CD4-positive, alpha-beta memory T cell (primary cell): ENCODE data around the gene FADS3. TPM values are rescaled to one million over a fixed set of nuclear protein-coding genes. Genes with fewer than 3 reads are reported as not detected.

Source experiments
- CTCF ChIA-PET: fragments of 350-600 bp; sonication (Branson Sonifier 250); formaldehyde crosslinking; loops from one replicate; lab custom pipeline; 2021; ENCODE audit warnings: inconsistent platforms; ENCODE audit not compliant: partially characterized antibody; lab: Charles Lee
- POLR2A ChIA-PET: fragments of 350-600 bp; sonication (Branson Sonifier 250); formaldehyde crosslinking; loops from one replicate; lab custom pipeline; 2021; ENCODE audit not compliant: partially characterized antibody; lab: Charles Lee
- DNase-seq, 5 donors: peaks; one replicate each; pipeline versions ENCODE4 v3.0.0 to v3.0.0-alpha.2; 2020 to 2022; ENCODE audit warnings: mixed read lengths in 1 of 5
- H3K27ac ChIP-seq: one replicate; pipeline ENCODE4 v1.7.0; 2013; ENCODE audit warnings: low read depth, low read length
- H3K27me3 ChIP-seq: 2 replicates; pipeline ENCODE4 v1.7.0; 2013; ENCODE audit warnings: mild to moderate bottlenecking, low read length, moderate library complexity; ENCODE audit not compliant: insufficient read depth
- H3K36me3 ChIP-seq: 2 replicates; pipeline ENCODE4 v1.7.0; 2013; ENCODE audit warnings: mild to moderate bottlenecking, low read length, moderate library complexity; ENCODE audit not compliant: insufficient read depth
- H3K4me1 ChIP-seq: 2 replicates; pipeline ENCODE4 v1.7.0; 2013; ENCODE audit warnings: mild to moderate bottlenecking, low read length, moderate library complexity; ENCODE audit not compliant: insufficient read depth
- H3K4me3 ChIP-seq, 2 donors: one replicate each; pipeline ENCODE4 v1.7.0; 2013; ENCODE audit warnings: low read length in 2 of 2, mild to moderate bottlenecking in 1 of 2
- H3K9me3 ChIP-seq, 2 donors: one replicate each; pipeline ENCODE4 v1.7.0; 2013; ENCODE audit warnings: low read length in 2 of 2, control low read depth in 1 of 2; ENCODE audit not compliant: control insufficient read depth in 1 of 2
- H3K27ac Mint-ChIP-seq, 7 donors: one replicate each; pipeline ENCODE4 v1.8.0; 2020 to 2021; ENCODE audit warnings: mixed read lengths in 7 of 7, mild to moderate bottlenecking in 6 of 7, inconsistent platforms in 3 of 7, moderate library complexity in 3 of 7
- H3K27me3 Mint-ChIP-seq, 2 donors: one replicate each; pipeline ENCODE4 v1.8.0; 2020 to 2021; ENCODE audit warnings: mixed read lengths in 2 of 2
- H3K36me3 Mint-ChIP-seq, 2 donors: one replicate each; pipeline ENCODE4 v1.8.0; 2020 to 2021; ENCODE audit warnings: mixed read lengths in 2 of 2, inconsistent platforms in 1 of 2, mild to moderate bottlenecking in 1 of 2
- H3K4me1 Mint-ChIP-seq, 4 donors: one replicate each; pipeline ENCODE4 v1.8.0; 2020 to 2021; ENCODE audit warnings: mixed read lengths in 4 of 4, mild to moderate bottlenecking in 1 of 4
- H3K4me3 Mint-ChIP-seq, 8 donors: one replicate each; pipeline ENCODE4 v1.8.0; 2020 to 2021; ENCODE audit warnings: mixed read lengths in 8 of 8, mild to moderate bottlenecking in 7 of 8, moderate library complexity in 6 of 8, inconsistent platforms in 3 of 8
- H3K9me3 Mint-ChIP-seq, 8 donors: one replicate each; pipeline ENCODE4 v1.8.0; 2020 to 2021; ENCODE audit warnings: mixed read lengths in 8 of 8, mild to moderate bottlenecking in 5 of 8, inconsistent platforms in 3 of 8, moderate library complexity in 1 of 8
- intact Hi-C: fragments of 100-400 bp; cut with micrococcal nuclease; formaldehyde crosslinking; loops from one replicate; pipeline ENCODE4 v1.15.1; 2023
- polyA plus RNA-seq, 2 donors: library from polyadenylated mRNA; unstranded; fragments of 300-500 nt; fragmentation: Illumina TruSeq; gene quantifications; one replicate each; pipeline ENCODE4 v1.2.3, GENCODE V29; 2021
- total RNA-seq, 2 experiments: library from RNA; stranded (reverse); gene quantifications; one replicate each; pipeline ENCODE4 v1.2.3, GENCODE V29; 2021

Gene FADS3
- total RNA-seq (1 to 10 TPM; 5.9 to 7.8 TPM), polyA plus RNA-seq (1 to 10 TPM; 2.9 to 3.0 TPM)

GRCh38 chr11:61891331-61892084 is at the start of gene FADS3:
Gene FADS3 (minus strand): TSS chr11:61891545. CDS start chr11:61891381, 164 bp downstream.
- no peaks in the 10 kb centered on the region for H3K27me3 ChIP-seq
- no peaks in the 10 kb centered on the region for H3K36me3 Mint-ChIP-seq
- no peaks in the 10 kb centered on the region for H3K27me3 Mint-ChIP-seq
- peaks cover 2 to 14% (median 6%) of the 10 kb centered on the region in 4 donors for H3K4me1 Mint-ChIP-seq
- peak within 1 kb of the TSS; percentile 49 to 92 (median 82) for H3K27ac Mint-ChIP-seq
- peaks cover 11% of the 10 kb centered on the region for H3K4me1 ChIP-seq
- peak within 1 kb of the TSS; percentile 29 to 45 for H3K4me3 ChIP-seq
- no peaks in the 10 kb centered on the region for H3K36me3 ChIP-seq
- H3K27ac ChIP-seq = peak within 1 kb of the TSS; percentile 69
- CTCF ChIA-PET = interaction anchor here (1.1 to 3.6 kb wide), 5 partner anchors 21 to 218 kb away, joined by 3 to 27 read pairs (median 5); partner anchors contain the start of gene FTH1
- intact Hi-C loops = loop anchor here (5.0 kb wide), 1 partner anchor 74 kb away; the partner anchor contains the start of gene FADS1
- DNase-seq = peak; percentile 56 to 78 (median 62)
- no peaks in the 10 kb centered on the region for H3K9me3 ChIP-seq
- peak within 1 kb of the TSS; percentile 81 to 91 (median 86) for H3K4me3 Mint-ChIP-seq
- peaks cover 0 to 2% (median 0%) of the 10 kb centered on the region in 8 donors for H3K9me3 Mint-ChIP-seq
- POLR2A ChIA-PET = interaction anchor here (0.8 to 1.5 kb wide), 3 partner anchors 8 to 94 kb away, joined by 3 to 5 read pairs (median 3); partner anchors contain the start of gene FADS1

- H3K27me3 Mint-ChIP-seq = peaks cover 4 to 7% of the 10 kb centered on the region in 2 donors
- intact Hi-C loops = no loop called here
- ChIA-PET POLR2A (no interaction called here), CTCF (no interaction called here)
- DNase-seq = no peak
- Histone ChIP-seq H3K4me1 (no peaks in the 10 kb centered on the region), H3K27me3 (no peaks in the 10 kb centered on the region), H3K9me3 (peaks cover 0 to 4% of the 10 kb centered on the region in 2 donors), H3K27ac (no peak overlapping the region), H3K36me3 (no peaks in the 10 kb centered on the region), H3K4me3 (no peak overlapping the region)
- H3K4me1 Mint-ChIP-seq = no peaks in the 10 kb centered on the region
- no peak overlapping the region for H3K27ac Mint-ChIP-seq
- H3K9me3 Mint-ChIP-seq = peaks cover 0 to 21% (median 13%) of the 10 kb centered on the region in 8 donors
- no peak overlapping the region for H3K4me3 Mint-ChIP-seq
- H3K36me3 Mint-ChIP-seq = peaks cover 0 to 4% of the 10 kb centered on the region in 2 donors
These were observed 49.1 kb upstream of the FADS3 start for GRCh38 chr11:61940466-61940865.

- Mint-ChIP-seq H3K27me3 (peaks cover 19 to 22% of the 10 kb centered on the region in 2 donors), H3K4me3 (no peak overlapping the region), H3K27ac (no peak overlapping the region), H3K36me3 (peaks cover 0 to 9% of the 10 kb centered on the region in 2 donors), H3K9me3 (peaks cover 0 to 33% (median 18%) of the 10 kb centered on the region in 8 donors), H3K4me1 (no peaks in the 10 kb centered on the region)
- no peaks in the 10 kb centered on the region for H3K27me3 ChIP-seq
- no peaks in the 10 kb centered on the region for H3K36me3 ChIP-seq
- H3K4me1 ChIP-seq = no peaks in the 10 kb centered on the region
- ChIA-PET CTCF (interaction anchor here (1.4 kb wide), 1 partner anchor 146 kb away, joined by 6 read pairs; no protein-coding TSS in a partner anchor), POLR2A (no interaction called here)
- intact Hi-C loops = no loop called here
- H3K27ac ChIP-seq = no peak overlapping the region
- peaks cover 0 to 4% of the 10 kb centered on the region in 2 donors for H3K9me3 ChIP-seq
- H3K4me3 ChIP-seq = no peak overlapping the region
- DNase-seq = no peak
These were observed 44.5 kb upstream of the FADS3 start for GRCh38 chr11:61935861-61936260.

GRCh38 chr11:61930933-61931332 is 39.6 kb upstream of the FADS3 start:
- CTCF ChIA-PET = interaction anchor here (0.9 kb wide), 1 partner anchor 16 kb away, joined by 3 read pairs; no protein-coding TSS in a partner anchor

GRCh38 chr11:61928606-61929005 is 37.3 kb upstream of the FADS3 start:
- H3K36me3 Mint-ChIP-seq = peaks cover 0 to 5% of the 10 kb centered on the region in 2 donors
- intact Hi-C loops = no loop called here
- peak overlapping the region in 1 of 7 donors; percentile 10 for H3K27ac Mint-ChIP-seq
- Histone ChIP-seq H3K9me3 (no peaks in the 10 kb centered on the region), H3K27me3 (no peaks in the 10 kb centered on the region), H3K4me3 (no peak overlapping the region), H3K4me1 (no peaks in the 10 kb centered on the region), H3K27ac (no peak overlapping the region), H3K36me3 (no peaks in the 10 kb centered on the region)
- no peak for DNase-seq
- CTCF ChIA-PET = interaction anchor here (1.3 to 2.7 kb wide), 3 partner anchors 9 to 153 kb away, joined by 3 to 16 read pairs (median 9); no protein-coding TSS in a partner anchor
- peaks cover 0 to 7% (median 4%) of the 10 kb centered on the region in 8 donors for H3K9me3 Mint-ChIP-seq
- H3K4me3 Mint-ChIP-seq = no peak overlapping the region
- no peaks in the 10 kb centered on the region for H3K4me1 Mint-ChIP-seq
- peaks cover 9 to 16% of the 10 kb centered on the region in 2 donors for H3K27me3 Mint-ChIP-seq
- POLR2A ChIA-PET = no interaction called here

More at GRCh38 chr11:61930933-61931332, 39.6 kb upstream of the FADS3 start:
- Mint-ChIP-seq H3K9me3 (peaks cover 0 to 16% (median 7%) of the 10 kb centered on the region in 8 donors), H3K4me1 (no peaks in the 10 kb centered on the region), H3K4me3 (no peak overlapping the region), H3K27ac (no peak overlapping the region), H3K27me3 (peaks cover 15 to 21% of the 10 kb centered on the region in 2 donors), H3K36me3 (peaks cover 0 to 7% of the 10 kb centered on the region in 2 donors)
- H3K4me3 ChIP-seq = no peak overlapping the region
- H3K27ac ChIP-seq = no peak overlapping the region
- no peak for DNase-seq
- POLR2A ChIA-PET = no interaction called here
- no peaks in the 10 kb centered on the region for H3K27me3 ChIP-seq
- H3K4me1 ChIP-seq = no peaks in the 10 kb centered on the region
- intact Hi-C loops = no loop called here
- H3K9me3 ChIP-seq = no peaks in the 10 kb centered on the region
- no peaks in the 10 kb centered on the region for H3K36me3 ChIP-seq

GRCh38 chr11:61927501-61927900 is 36.2 kb upstream of the FADS3 start:
- ChIA-PET POLR2A (no interaction called here), CTCF (no interaction called here)
- no peak overlapping the region for H3K4me3 ChIP-seq
- intact Hi-C loops = no loop called here
- Mint-ChIP-seq H3K4me1 (no peaks in the 10 kb centered on the region), H3K27ac (no peak overlapping the region), H3K4me3 (no peak overlapping the region), H3K9me3 (peaks cover 0 to 4% (median 0%) of the 10 kb centered on the region in 8 donors), H3K27me3 (peaks cover 8 to 11% of the 10 kb centered on the region in 2 donors), H3K36me3 (peaks cover 0 to 5% of the 10 kb centered on the region in 2 donors)
- no peak for DNase-seq
- H3K36me3 ChIP-seq = no peaks in the 10 kb centered on the region
- no peaks in the 10 kb centered on the region for H3K9me3 ChIP-seq
- H3K27ac ChIP-seq = no peak overlapping the region
- no peaks in the 10 kb centered on the region for H3K27me3 ChIP-seq
- no peaks in the 10 kb centered on the region for H3K4me1 ChIP-seq

- Mint-ChIP-seq H3K4me1 (no peaks in the 10 kb centered on the region), H3K27me3 (peaks cover 7 to 11% of the 10 kb centered on the region in 2 donors), H3K4me3 (no peak overlapping the region), H3K27ac (no peak overlapping the region), H3K9me3 (peaks cover 0 to 2% (median 0%) of the 10 kb centered on the region in 8 donors), H3K36me3 (peaks cover 0 to under 1% of the 10 kb centered on the region in 2 donors)
- H3K4me1 ChIP-seq = no peaks in the 10 kb centered on the region
- no peak for DNase-seq
- no peaks in the 10 kb centered on the region for H3K36me3 ChIP-seq
- H3K4me3 ChIP-seq = no peak overlapping the region
- H3K27ac ChIP-seq = no peak overlapping the region
- no peaks in the 10 kb centered on the region for H3K27me3 ChIP-seq
- CTCF ChIA-PET = interaction anchor here (1.8 kb wide), 1 partner anchor 28 kb away, joined by 3 read pairs; no protein-coding TSS in a partner anchor
- no peaks in the 10 kb centered on the region for H3K9me3 ChIP-seq
- intact Hi-C loops = no loop called here
- POLR2A ChIA-PET = no interaction called here
These were observed 34.9 kb upstream of the FADS3 start for GRCh38 chr11:61926235-61926634.
